OCI-LY7 (cell line): ENCODE results near the gene GGT6. TPM values are rescaled to one million over a fixed set of nuclear protein-coding genes. Genes with fewer than 3 reads are reported as not detected.

Source experiments
- BruUV-seq: library from RNA; stranded (reverse); fragments of 400-500 nt; replicated peaks from 2 replicates; lab custom pipeline; 2021; lab: Mats Ljungman, UMichigan
- CTCF ChIA-PET: fragments of 300-600 bp; sonication (Branson Sonifier 250); formaldehyde crosslinking; loops from one replicate; lab custom pipeline; 2022; ENCODE audit warnings: antibody characterized with exemption; ENCODE audit not compliant: unreplicated experiment; lab: Charles Lee
- POLR2A ChIA-PET: fragments of 300-600 bp; sonication (Branson Sonifier 250); formaldehyde crosslinking; loops from one replicate; lab custom pipeline; 2022; ENCODE audit warnings: antibody characterized with exemption; lab: Charles Lee
- DNase-seq: peaks from one replicate; pipeline ENCODE4 v3.0.0-alpha.2; 2015; ENCODE audit warnings: low spot score
- H2AFZ ChIP-seq: fragments of 200-600 bp; sonication (generic), shearing (Covaris generic); 2 replicates; pipeline ENCODE4 v1.6.1; 2014; ENCODE audit warnings: mild to moderate bottlenecking, antibody characterized with exemption, low read length, moderate library complexity
- H3K27ac ChIP-seq: fragments of 200-600 bp; sonication (generic); 2 replicates; pipeline ENCODE4 v1.5.1; 2014; ENCODE audit warnings: mixed run types, low read depth, mild to moderate bottlenecking, moderate library complexity, low read length, inconsistent platforms; ENCODE audit not compliant: poor library complexity, severe bottlenecking
- H3K36me3 ChIP-seq: fragments of 200-600 bp; sonication (generic); 2 replicates; pipeline ENCODE4 v1.6.1; 2014; ENCODE audit warnings: mild to moderate bottlenecking, antibody characterized with exemption, low read length, moderate library complexity, mixed read lengths; ENCODE audit not compliant: insufficient read depth
- H3K4me1 ChIP-seq: fragments of 200-600 bp; sonication (generic); 2 replicates; pipeline ENCODE4 v1.5.1; 2014; ENCODE audit warnings: mild to moderate bottlenecking, low read length; ENCODE audit not compliant: insufficient read depth, poor library complexity, severe bottlenecking
- H3K4me2 ChIP-seq: fragments of 200-600 bp; sonication (generic); 2 replicates; pipeline ENCODE4 v1.6.1; 2014; ENCODE audit warnings: mild to moderate bottlenecking, low read length
- H3K4me3 ChIP-seq: fragments of 200-600 bp; sonication (generic); 2 replicates; pipeline ENCODE4 v1.5.1; 2014; ENCODE audit warnings: mild to moderate bottlenecking, low read depth, low read length; ENCODE audit not compliant: poor library complexity, severe bottlenecking
- H3K79me2 ChIP-seq: fragments of 200-600 bp; sonication (generic); 2 replicates; pipeline ENCODE4 v1.6.1; 2016; ENCODE audit warnings: low read depth, mild to moderate bottlenecking, low read length, moderate library complexity, mixed read lengths; ENCODE audit not compliant: insufficient read depth
- H3K9me2 ChIP-seq: fragments of 200-600 bp; sonication (generic); 2 replicates; pipeline ENCODE4 v1.6.1; 2016; ENCODE audit warnings: mild to moderate bottlenecking, low read length, mixed read lengths; ENCODE audit not compliant: insufficient read depth
- H3K9me3 ChIP-seq: fragments of 200-600 bp; sonication (generic); 2 replicates; pipeline ENCODE4 v1.6.1; 2014; ENCODE audit warnings: mild to moderate bottlenecking, mixed run types, low read length, mixed read lengths
- H4K20me1 ChIP-seq: fragments of 200-600 bp; sonication (generic); 2 replicates; pipeline ENCODE4 v1.6.1; 2014; ENCODE audit warnings: mild to moderate bottlenecking, antibody characterized with exemption, low read length, moderate library complexity, mixed read lengths; ENCODE audit not compliant: insufficient read depth
- CTCF ChIP-seq: fragments of 200-600 bp; sonication (generic); conservative IDR thresholded peaks from 2 replicates; pipeline ENCODE4 v1.5.1; 2014; ENCODE audit warnings: mild to moderate bottlenecking, antibody characterized with exemption, low read length, moderate library complexity, mixed read lengths
- EZH2phosphoT487 ChIP-seq: fragments of 200-600 bp; sonication (generic); IDR thresholded peaks from 2 replicates; pipeline ENCODE4 v1.6.1; 2018; ENCODE audit warnings: low read depth, borderline replicate concordance, mild to moderate bottlenecking, mixed run types, antibody characterized with exemption, low read length, moderate library complexity, mixed read lengths
- intact Hi-C: fragments of 100-400 bp; cut with micrococcal nuclease; formaldehyde crosslinking; loops from one replicate; pipeline ENCODE4 v1.10.0; 2022; ENCODE audit not compliant: unreplicated experiment
- total RNA-seq, 2 experiments: library from RNA; depleted of rRNA in 1 of 2; stranded (reverse); fragments of >200 nt in 1 of 2; shearing (Covaris generic) in 1 of 2; gene quantifications; 2 replicates each; pipeline ENCODE4 v1.2.3, GENCODE V29; 2014 to 2022

GGT6 gene
- total RNA-seq, 2 experiments from 2014 or later = not detected

GRCh38 chr17:4512156-4513112 is 47.9 kb downstream of the GGT6 start:
- DNase-seq = no peak
- H3K4me3 ChIP-seq = no peak overlapping the region
- no peak overlapping the region for H2AFZ ChIP-seq
- peaks cover 13% of the 10 kb centered on the region for H3K4me1 ChIP-seq
- H3K9me3 ChIP-seq = no peaks in the 10 kb centered on the region
- ChIA-PET POLR2A (no interaction called here), CTCF (interaction anchor here (0.5 kb wide), 1 partner anchor 28 kb away, joined by 11 read pairs; no protein-coding TSS in a partner anchor)
- H3K9me2 ChIP-seq = no peaks in the 10 kb centered on the region
- no TSS peak for BruUV-seq
- intact Hi-C loops = no loop called here
- no peak overlapping the region for H3K4me2 ChIP-seq
- no peaks in the 10 kb centered on the region for H4K20me1 ChIP-seq
- no peak for TF ChIP-seq EZH2phosphoT487
- no peaks in the 10 kb centered on the region for H3K36me3 ChIP-seq
- H3K27ac ChIP-seq = no peak overlapping the region
- H3K79me2 ChIP-seq = no peaks in the 10 kb centered on the region

- no peak overlapping the region for H3K4me2 ChIP-seq
- BruUV-seq = no TSS peak
Observed at GRCh38 chr17:4511199-4511932, 49.0 kb downstream of the GGT6 start.

More at GRCh38 chr17:4511199-4511932, 49.0 kb downstream of the GGT6 start:
- Histone ChIP-seq H3K79me2 (no peaks in the 10 kb centered on the region), H4K20me1 (no peaks in the 10 kb centered on the region), H3K4me1 (peaks cover 13% of the 10 kb centered on the region), H3K9me2 (no peaks in the 10 kb centered on the region), H2AFZ (no peak overlapping the region), H3K9me3 (no peaks in the 10 kb centered on the region), H3K36me3 (no peaks in the 10 kb centered on the region), H3K4me3 (no peak overlapping the region), H3K27ac (no peak overlapping the region)
- DNase-seq = no peak
- TF ChIP-seq EZH2phosphoT487 = no peak
- no peak for TF ChIP-seq CTCF
- ChIA-PET POLR2A (no interaction called here), CTCF (no interaction called here)
- intact Hi-C loops = no loop called here
